ENCODE results near the gene GRIP1.

The GRIP1 gene

GRCh38 chr12:66598608-66599007, 80.3 kb downstream of the GRIP1 start:
- no peak for DNase-seq

GRCh38 chr12:66598079-66598478, 80.8 kb downstream of the GRIP1 start:
- DNase-seq: no peak

DNA sequence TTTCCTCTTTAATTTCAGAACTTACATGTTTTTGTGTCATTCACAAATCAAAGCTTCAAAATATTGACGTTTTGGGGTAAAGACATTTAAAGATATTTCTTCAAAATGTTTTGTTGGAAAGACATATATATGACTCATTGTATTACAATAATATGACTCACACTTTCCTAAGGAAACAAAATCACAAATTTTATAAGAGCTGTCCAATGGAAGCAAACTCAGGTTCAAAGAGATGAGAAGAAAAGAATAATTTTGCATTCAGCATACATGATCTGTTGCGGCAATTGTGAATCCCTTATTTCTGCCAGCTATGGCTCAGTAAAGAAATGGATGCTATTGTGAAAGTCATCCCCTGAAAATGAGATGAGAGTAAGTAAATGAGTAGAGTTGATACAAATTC, 82.7 kb downstream of the GRIP1 start:
- DNase-seq: no peak

- no peak for DNase-seq
Observed at GRCh38 chr12:66594688-66595087, 84.2 kb downstream of the GRIP1 start.

DNA sequence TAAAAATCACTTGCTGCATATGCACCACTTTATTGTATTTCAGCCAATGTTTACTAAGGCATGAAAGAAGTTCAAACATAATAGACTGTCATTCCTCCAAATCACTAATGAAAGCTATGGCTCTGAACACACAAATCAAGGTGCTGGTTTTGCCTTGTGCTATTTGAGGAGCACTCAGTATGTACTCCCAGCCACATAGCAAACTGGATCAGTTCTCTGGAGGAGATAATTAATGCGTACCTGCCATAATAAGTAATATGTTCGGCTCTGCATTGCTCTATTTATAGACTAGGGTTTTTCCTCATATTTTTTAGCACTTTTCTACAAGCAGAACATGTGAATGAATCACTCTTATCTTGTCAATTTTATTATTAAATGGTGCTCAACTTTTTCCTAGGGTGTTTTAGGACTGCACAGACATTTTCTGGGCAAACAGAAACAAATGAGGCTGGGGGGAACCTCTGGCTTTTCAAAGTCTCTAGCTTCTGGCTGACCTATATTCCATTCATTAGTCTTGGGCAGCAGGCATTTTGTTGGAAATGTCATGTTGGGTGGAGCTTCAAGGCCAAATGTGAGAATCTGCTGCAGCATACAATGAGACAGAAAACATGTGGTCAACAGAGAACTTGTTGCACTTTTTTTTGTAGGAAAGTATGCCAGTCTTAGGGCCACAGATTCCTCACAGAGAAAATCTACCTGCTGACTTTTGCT, 88.4 kb downstream of the GRIP1 start:
- no peak for DNase-seq

- DNase-seq: no peak
Observed at GRCh38 chr12:66589095-66589494, 89.8 kb downstream of the GRIP1 start.

GRCh38 chr12:66587912-66588311, 91.0 kb downstream of the GRIP1 start:
- DNase-seq: no peak

- no peak for DNase-seq
Observed at GRCh38 chr12:66584673-66585072, 94.2 kb downstream of the GRIP1 start.

GRCh38 chr12:66573605-66574004, 105.3 kb downstream of the GRIP1 start:
- DNase-seq: no peak

DNA sequence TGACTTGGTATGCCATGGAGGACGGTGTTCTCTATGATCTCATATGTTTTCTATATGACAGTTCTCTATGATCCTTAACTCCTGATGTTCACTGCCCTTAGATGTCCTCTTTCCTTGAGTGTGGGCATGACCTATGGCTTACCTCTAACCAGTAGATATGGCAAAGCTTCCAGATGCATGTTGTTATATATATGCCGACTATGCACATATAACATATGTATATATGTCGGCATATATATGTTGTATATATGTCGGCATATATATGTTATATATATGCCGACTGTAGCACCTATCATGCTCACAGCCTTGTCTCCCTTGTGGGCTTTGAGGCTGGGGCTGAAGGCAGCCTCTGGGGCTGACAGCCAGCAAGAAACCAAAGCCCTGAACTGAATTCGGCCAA, 106.0 kb downstream of the GRIP1 start:
- no peak for DNase-seq

GRCh38 chr12:66571361-66571915, 107.4 kb downstream of the GRIP1 start:
- DNase-seq: no peak

- DNase-seq: no peak
Observed at GRCh38 chr12:66563220-66563619, 115.7 kb downstream of the GRIP1 start.

- DNase-seq: no peak
Observed at GRCh38 chr12:66555113-66555512, 123.8 kb downstream of the GRIP1 start.

DNA sequence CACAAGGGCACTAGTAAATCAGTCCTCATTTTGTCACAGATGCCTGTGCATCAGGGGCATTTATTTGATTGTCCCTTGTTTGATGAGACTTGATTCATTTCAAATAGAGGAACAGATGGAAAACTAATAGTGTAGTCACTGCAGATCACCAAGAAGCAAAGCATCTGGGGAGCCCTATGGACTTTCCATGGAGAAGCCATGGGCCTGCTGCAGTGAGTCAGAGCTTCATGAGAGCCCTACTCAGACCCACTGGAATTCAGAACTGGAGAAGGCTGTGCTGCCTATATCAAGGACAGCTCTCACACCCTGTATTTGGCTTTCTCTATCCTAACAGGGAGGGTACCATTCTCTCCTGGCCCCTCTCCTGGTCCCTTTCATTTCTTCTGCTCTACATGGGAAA, 126.2 kb downstream of the GRIP1 start:
- no peak for DNase-seq

- no peak for DNase-seq
Observed at GRCh38 chr12:66550626-66551025, 128.2 kb downstream of the GRIP1 start.

DNA sequence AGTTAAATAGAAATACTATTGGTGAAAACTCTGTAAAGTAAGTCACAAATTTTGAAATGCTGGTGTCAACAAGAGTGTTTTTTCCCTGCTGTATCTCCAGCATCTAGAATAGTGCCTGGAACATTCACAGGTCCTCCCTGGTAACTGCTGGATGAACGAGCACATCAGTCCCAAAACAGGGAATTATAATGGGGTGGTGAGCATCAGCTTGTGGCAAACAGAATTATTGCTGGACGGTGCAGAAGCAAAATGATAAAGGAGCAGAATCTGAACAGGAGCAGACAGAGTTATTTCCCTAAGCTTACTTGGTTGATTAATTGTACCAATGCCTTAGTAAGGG, 129.9 kb downstream of the GRIP1 start:
- no peak for DNase-seq

GRCh38 chr12:66548338-66549049, 130.4 kb downstream of the GRIP1 start:
- DNase-seq: no peak

GRCh38 chr12:66541426-66541825, 137.4 kb downstream of the GRIP1 start:
- DNase-seq: peak; percentile 11

DNA sequence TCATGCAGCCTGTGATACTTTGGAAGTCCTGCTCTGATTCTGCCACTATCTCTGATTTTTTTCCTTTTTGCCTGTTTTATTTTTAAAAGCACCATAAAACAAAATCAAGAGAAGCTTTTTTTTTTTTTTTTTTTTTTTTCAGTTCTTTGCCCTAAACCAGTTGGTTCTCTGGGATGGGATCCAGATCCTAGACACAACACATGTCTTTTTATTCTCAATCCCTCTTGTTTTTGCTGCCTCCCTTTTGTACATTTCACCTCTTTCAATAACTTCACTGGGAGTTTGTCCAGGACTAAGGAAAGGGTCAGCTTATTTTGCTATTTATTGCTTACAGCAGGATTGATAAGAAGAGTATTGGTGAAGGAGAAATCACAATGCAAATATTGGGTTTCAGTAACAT, 139.4 kb downstream of the GRIP1 start:
- DNase-seq: no peak

GRCh38 chr12:66538970-66539369, 139.9 kb downstream of the GRIP1 start:
- DNase-seq: no peak

GRCh38 chr12:66537876-66538275, 141.0 kb downstream of the GRIP1 start:
- DNase-seq: no peak

DNA sequence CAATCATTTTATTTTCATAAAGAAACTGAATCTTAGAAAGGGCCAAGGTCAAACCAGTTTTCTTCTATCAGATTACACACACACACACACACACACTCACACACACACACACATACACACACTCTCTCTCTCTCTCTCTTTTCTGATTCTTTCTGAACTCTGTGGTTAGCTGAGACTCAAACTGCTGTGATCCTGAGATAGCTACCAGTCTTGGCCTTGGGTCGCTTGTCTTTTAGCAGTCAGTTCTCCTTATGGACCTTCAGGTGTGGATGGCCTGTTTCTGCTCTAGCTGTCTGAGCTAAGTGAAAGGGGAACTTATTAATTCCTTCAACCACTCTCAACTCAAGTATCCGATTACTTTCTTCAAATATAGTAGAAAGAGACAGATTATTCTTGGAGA, 145.1 kb downstream of the GRIP1 start:
- DNase-seq: no peak

GRCh38 chr12:66531766-66532165, 147.1 kb downstream of the GRIP1 start:
- DNase-seq: no peak

DNA sequence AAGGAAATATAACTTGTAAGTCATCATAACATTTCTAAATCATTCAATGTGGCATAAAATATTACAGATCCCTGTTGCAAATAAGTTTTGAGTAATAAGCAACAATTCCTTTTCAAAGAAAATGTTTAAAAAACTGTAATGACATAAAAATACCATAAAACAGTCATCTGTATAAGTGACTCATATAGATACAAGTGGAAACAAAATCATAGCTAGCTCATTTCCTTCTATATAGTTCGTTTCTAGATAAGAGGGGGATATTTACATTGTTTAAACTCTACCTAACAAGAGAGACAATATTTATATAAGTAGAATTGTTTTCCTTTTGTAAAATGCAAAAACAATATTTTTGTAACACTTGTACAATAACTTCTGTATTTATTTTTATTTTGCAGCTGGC, 148.9 kb downstream of the GRIP1 start:
- DNase-seq: no peak

GRCh38 chr12:66516561-66516960, 162.3 kb downstream of the GRIP1 start:
- no peak for DNase-seq
